ENCODE results near the gene RBP5.

RBP5 gene

GRCh38 chr12:7144414-7145120, 15.9 kb upstream of the RBP5 start:
- no peak for DNase-seq

- DNase-seq, result no peak
Observed at GRCh38 chr12:7143564-7143963, 14.9 kb upstream of the RBP5 start.

DNA sequence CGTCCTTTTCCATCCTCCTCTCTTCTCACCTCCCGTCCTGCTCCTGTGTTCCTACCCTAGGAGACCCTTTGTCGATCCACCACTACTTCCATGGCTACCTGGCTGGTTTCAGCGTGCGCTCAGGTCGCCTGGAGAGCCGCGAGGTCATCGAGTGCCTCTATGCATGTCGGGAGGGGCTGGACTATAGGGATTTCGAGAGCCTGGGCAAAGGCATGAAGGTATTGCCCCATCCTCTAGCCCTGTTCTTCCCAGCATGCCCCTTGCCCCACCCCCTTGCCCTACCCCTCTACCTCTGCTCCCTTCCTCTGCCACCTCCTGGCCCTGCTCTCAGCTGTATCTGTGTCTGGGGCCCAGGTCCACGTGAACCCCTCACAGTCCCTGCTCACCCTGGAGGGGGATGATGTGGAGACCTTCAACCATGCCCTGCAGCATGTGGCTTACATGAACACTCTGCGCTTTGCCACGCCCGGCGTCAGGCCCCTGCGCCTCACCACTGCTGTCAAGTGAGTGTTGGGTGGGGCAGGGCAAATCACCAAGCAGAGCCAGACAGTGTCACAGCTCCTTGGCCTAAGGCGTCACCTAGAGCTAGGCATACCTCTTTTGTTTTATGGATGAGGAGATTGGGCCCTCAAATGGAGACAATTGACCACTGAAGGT, 14.2 kb upstream of the RBP5 start:
- DNase-seq, result no peak

DNA sequence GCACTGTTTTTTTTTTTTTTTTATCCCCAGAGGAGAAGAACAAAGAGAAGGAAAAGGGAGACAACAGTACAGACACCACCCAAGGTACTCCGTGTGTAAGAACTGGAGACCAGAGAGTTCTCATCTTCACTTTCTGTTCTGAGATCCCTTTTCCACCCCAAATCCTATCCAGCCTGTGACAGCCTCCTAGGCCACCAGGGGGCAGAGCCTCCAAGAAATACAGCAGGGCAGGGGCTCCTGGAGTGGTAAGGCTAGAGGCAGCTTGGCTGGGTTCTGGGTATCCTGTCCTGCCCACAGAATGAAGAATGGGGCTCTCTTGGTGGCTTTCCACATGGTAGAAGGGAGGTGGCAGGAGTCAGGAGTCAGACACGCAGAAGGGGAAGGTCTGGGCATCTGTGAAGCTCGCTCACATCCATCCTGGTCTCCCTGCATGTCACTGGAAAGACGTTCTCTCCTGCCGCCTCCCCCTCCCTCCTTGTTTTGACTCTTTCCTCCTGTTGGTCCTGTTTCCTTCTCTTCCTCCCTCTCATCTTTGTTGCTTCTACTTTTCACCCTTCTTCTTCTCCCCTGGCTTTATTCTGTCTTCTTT, 13.5 kb upstream of the RBP5 start:
- peak; percentile 47 for DNase-seq

- no peak for DNase-seq
Observed at GRCh38 chr12:7141351-7142005, 12.8 kb upstream of the RBP5 start.

GRCh38 chr12:7139200-7139599, 10.5 kb upstream of the RBP5 start:
- no peak for DNase-seq

DNA sequence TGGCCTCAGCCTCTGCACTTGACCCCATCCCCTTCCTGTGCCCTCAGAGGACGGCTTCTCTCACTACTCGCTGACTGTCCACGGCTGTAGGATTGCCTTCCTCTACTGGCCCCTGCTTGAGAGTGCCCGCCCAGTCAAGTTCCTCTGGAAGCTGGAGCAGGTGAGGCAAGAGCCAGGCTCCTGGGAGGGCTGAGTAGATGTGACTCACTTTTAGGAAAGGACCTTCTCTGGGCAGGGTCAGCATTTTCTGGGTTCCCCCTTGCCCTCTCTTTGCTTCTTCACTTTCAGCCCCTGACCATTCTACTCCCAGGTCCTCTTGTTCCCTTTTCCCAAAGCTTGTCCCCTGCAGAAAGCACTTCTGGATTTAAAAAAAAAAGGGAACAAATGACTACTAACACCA, 9.2 kb upstream of the RBP5 start:
- no peak for DNase-seq

GRCh38 chr12:7136676-7137075, 8.0 kb upstream of the RBP5 start:
- no peak for DNase-seq

DNA sequence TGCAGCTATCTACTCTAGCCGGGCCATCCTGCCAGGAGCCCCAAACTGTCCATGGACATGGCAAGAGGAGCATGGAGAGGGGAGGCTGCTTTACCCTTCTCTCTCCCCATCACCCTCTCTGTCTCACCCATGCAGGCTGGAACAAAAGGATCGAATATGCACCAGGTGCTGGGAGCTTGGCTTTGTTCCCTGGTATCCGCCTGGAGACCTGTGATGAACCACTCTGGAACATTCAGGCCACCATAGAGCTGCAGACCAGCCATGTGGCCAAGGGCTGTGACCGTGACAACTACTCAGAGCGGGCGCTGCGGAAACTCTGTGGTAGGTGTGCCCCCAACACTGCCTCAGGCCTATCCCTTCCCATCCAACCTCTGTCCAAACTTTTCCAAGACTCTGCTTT, 7.4 kb upstream of the RBP5 start:
- DNase-seq, result no peak

- no peak for DNase-seq
Observed at GRCh38 chr12:7134396-7135166, 5.9 kb upstream of the RBP5 start.

DNA sequence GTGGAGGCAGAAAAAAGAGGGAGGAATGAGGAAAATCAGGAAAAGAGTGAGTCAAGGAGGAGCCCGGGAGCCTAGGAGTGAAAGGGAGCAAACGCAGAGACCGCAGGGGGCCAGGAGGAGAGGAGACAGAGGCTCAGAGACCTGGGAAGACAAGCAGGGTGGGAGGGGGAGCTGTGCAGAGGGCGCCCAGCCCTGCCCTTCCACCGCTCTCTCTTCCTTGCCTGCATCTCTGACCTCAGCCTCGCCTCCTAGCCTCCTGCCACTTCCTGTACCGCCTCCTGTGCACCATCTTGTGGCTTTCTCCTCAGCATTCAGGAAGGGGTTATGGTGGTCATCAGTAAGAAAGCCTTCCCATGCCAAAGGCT, 2.8 kb upstream of the RBP5 start:
- DNase-seq, result peak; percentile 25

- peak; percentile 51 for DNase-seq
Observed at GRCh38 chr12:7130701-7131501, 2.2 kb upstream of the RBP5 start.

DNA sequence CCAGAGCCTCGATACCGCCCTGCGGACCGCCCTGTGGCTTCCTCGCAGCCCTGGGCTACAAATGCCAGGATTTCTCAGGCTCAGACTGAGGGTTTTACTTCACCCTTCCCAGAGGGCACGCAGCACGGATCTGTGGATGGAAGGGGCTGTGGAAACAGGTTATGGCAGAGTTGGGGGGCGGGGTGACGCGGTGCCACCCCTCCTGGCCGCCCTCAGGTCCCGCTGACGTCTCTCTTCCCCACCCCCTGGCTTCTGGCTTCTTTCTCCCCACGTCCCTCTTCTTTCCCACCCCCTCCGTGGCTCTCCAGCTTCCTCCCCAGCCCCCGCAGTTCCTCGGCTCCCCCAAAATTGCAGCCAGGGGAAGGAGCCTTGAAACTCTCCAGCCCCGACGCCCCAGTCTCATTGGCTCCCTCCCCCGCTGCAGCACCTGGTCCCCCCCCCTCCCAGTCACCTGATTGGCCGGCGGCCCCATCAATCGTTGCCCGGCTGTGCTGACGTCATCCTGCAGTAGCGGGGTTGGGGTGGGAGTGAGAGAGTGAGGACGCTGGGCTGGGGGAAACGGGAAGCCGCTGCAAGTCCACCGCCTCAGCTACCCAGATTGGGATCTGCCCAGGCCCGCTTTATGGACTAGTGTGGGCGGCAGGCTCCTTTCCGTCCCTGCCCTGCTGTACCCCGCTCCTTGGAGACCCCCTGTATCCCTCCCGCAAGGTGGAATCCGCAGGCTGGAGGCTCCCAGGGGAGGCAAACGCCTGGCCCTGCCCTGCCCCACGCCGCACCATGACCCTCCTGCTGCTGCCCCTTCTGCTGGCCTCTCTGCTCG, 1.4 kb upstream of the RBP5 start, which contains the start of gene CLSTN3:
Gene CLSTN3 (plus strand): TSS at position 500 of the 820 bp plus-strand sequence. CDS start 278 bp downstream, at position 778.
- DNase-seq, result peak; percentile 84

- DNase-seq, result no peak
Observed at GRCh38 chr12:7129287-7129871, 690 bp upstream of the RBP5 start.

- no peak for DNase-seq
Observed at GRCh38 chr12:7127916-7128626, 618 bp downstream of the RBP5 start.

DNA sequence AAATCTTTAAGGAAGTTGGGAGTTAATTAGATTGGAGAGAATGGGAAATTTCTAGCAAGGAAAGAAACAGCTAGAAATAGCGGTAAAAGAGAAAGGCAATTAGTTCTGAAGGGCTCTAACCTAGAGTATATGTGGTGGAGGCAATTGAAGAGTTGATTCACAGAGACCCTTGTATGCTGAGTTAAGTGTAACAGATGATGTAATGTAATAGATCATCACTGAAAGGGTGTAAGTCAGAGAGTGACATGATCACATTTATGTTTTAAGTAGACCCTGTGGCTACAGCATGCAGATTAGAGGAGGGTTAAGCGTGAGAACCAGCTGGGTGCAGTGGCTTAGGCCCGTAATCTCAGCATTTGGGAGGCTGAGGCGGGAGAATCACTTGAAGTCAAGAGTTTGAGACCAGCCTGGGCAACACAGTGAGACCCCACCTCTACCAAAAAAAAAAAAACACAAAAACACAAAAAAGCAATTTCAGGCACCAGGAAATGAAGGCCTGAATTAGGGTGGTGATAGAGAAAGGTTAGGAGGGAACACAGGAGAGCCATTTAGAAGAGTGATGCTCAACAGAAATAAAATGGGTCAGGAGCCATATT, 3.0 kb downstream of the RBP5 start:
- DNase-seq, result no peak

DNA sequence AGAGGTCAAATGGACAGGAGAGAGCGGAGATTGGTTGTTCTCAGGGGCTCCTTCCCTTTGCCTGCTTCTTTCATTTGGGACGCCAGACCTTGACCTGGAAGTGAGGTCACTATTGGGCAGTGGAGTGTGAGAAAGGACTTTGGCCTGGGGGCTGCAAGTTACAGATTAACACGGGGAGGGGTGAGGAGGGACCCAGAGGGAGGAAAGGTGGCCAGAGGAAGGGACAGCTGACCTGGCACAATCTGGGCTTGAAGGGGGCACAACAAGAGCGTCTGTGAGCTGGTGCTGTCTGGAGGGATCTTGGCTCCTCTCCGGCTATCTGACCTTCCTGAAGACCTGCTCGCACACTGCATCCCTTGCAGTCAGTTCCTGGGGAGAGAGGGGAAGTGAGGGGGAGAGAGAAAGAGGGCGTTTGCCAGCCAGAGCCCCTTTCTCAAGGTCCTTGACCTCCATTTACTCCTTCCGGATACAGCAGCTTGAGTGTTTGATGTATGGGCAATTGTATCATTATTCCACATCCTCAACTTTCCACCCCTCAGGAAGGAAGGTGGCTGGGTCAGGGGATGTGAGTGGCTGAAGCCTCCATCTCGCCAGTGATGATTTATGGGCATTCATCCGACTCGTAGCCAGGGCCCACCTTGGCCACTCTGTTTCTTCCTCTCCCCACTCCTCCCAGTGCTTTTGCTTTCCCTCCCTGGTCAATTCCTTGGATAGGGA, 4.7 kb downstream of the RBP5 start:
- no peak for DNase-seq

DNA sequence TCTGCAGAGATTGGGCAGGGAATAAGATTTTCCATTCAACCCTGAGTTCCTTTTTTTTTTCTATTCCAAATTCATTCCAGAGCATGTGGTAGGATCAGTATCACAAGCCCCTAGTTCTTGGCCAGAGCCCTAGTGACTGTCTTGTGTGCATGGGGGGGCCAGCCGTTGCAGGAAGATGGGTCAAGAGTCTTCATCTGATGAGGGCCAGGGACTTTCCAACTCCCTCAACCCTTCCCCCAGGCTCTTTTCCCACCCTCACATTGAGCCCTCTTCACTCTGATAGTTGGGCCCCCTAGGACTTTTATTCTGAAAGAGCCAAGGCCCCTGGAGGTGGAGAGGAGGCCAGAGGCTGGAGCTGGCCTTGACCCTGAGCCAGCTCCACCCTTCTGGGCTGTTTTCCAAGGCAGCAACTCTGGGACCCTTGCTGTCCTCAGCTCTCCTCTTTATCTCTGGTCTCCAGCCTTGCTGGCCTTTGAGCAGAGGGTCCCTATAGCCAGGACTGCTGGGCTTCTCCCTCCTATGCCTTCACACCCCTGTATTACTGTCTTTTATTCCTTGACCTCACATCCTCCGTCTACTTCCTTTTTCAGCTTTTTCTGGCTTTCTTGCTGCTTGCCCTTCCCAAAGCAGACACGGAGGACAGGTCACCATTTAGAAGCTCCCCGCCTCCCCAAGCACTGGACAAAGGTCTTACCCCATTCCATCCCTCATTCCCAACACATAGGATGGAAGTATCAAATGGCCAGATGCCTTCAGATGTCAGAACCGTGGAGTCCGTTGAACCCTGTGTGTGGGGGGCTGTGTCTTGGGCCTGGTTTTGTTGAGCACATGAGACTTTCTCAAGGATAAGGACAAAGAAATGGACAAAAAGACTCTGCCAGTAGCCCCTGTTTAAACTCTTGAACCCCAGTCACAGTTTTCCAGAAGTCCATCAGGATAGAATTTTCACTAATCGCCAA, 5.6 kb downstream of the RBP5 start:
- DNase-seq, result no peak

All from CD4-positive, alpha-beta T cell treated with Interleukin-15 for 1 hour (primary cell).